H9 (cell line): Measurements from ENCODE around the gene COPS8. TPM values are rescaled to one million over a fixed set of nuclear protein-coding genes. Genes with fewer than 3 reads are reported as not detected.

Experiments used
- DNase-seq: peaks from one replicate; pipeline ENCODE4 v3.0.0-alpha.2; 2017
- H2AFZ ChIP-seq: one replicate; pipeline ENCODE4 v1.6.1; 2013; ENCODE audit warnings: mild to moderate bottlenecking, low read length, control low read depth, moderate library complexity
- H2AK5ac ChIP-seq: 2 replicates; pipeline ENCODE4 v1.6.1; 2013; ENCODE audit warnings: low read length, control low read depth, mixed read lengths; ENCODE audit not compliant: insufficient read length
- H2BK120ac ChIP-seq: one replicate; pipeline ENCODE4 v1.6.1; 2013; ENCODE audit warnings: low read depth, mild to moderate bottlenecking, low read length, control low read depth, inconsistent platforms; ENCODE audit not compliant: poor library complexity, severe bottlenecking
- H2BK12ac ChIP-seq: 2 replicates; pipeline ENCODE4 v1.6.1; 2013; ENCODE audit warnings: low read length, control low read depth, mixed read lengths, low read depth; ENCODE audit not compliant: insufficient read length
- H2BK15ac ChIP-seq: 2 replicates; pipeline ENCODE4 v1.6.1; 2013; ENCODE audit warnings: low read depth, low read length, control low read depth
- H2BK20ac ChIP-seq: one replicate; pipeline ENCODE4 v1.6.1; 2013; ENCODE audit warnings: low read depth, mild to moderate bottlenecking, low read length, control low read depth, inconsistent platforms; ENCODE audit not compliant: poor library complexity, severe bottlenecking
- H2BK5ac ChIP-seq: 2 replicates; pipeline ENCODE4 v1.6.1; 2013; ENCODE audit warnings: low read length, control low read depth, mixed read lengths; ENCODE audit not compliant: insufficient read length
- H3K14ac ChIP-seq: 2 replicates; pipeline ENCODE4 v1.6.1; 2013; ENCODE audit warnings: low read length, control low read depth; ENCODE audit not compliant: insufficient read depth
- H3K18ac ChIP-seq: 2 replicates; pipeline ENCODE4 v1.6.1; 2013; ENCODE audit warnings: low read depth, mild to moderate bottlenecking, mixed read lengths, low read length, control low read depth; ENCODE audit not compliant: insufficient read length
- H3K23ac ChIP-seq: 2 replicates; pipeline ENCODE4 v1.6.1; 2013; ENCODE audit warnings: low read length, control low read depth, mixed read lengths, low read depth; ENCODE audit not compliant: insufficient read length
- H3K23me2 ChIP-seq: 2 replicates; pipeline ENCODE4 v1.6.1; 2013; ENCODE audit warnings: low read depth, mild to moderate bottlenecking, mixed read lengths, low read length, control low read depth; ENCODE audit not compliant: insufficient read length, poor library complexity, severe bottlenecking
- H3K27ac ChIP-seq: 2 replicates; pipeline ENCODE4 v1.5.1; 2013; ENCODE audit warnings: low read length, control low read depth, mixed read lengths, low read depth; ENCODE audit not compliant: insufficient read length
- H3K27me3 ChIP-seq: 2 replicates; pipeline ENCODE4 v1.6.1; 2013; ENCODE audit warnings: low read length, control low read depth, inconsistent platforms; ENCODE audit not compliant: insufficient read depth
- H3K4ac ChIP-seq: 2 replicates; pipeline ENCODE4 v1.6.1; 2013; ENCODE audit warnings: low read depth, mild to moderate bottlenecking, control low read depth, inconsistent platforms, low read length, moderate library complexity
- H3K4me1 ChIP-seq: 2 replicates; pipeline ENCODE4 v1.6.1; 2013; ENCODE audit warnings: low read length, control low read depth, inconsistent platforms; ENCODE audit not compliant: insufficient read depth
- H3K4me2 ChIP-seq: 2 replicates; pipeline ENCODE4 v1.6.1; 2013; ENCODE audit warnings: low read length, control low read depth, mixed read lengths; ENCODE audit not compliant: insufficient read length, insufficient read depth
- H3K56ac ChIP-seq: 2 replicates; pipeline ENCODE4 v1.6.1; 2013; ENCODE audit warnings: low read depth, mild to moderate bottlenecking, mixed read lengths, low read length, control low read depth; ENCODE audit not compliant: insufficient read length
- H3K79me1 ChIP-seq: 2 replicates; pipeline ENCODE4 v1.6.1; 2013; ENCODE audit warnings: low read depth, mild to moderate bottlenecking, moderate library complexity, low read length, control low read depth, inconsistent platforms; ENCODE audit not compliant: insufficient read depth, poor library complexity, severe bottlenecking
- H3K79me2 ChIP-seq: 2 replicates; pipeline ENCODE4 v1.6.1; 2013; ENCODE audit warnings: low read length, control low read depth, inconsistent platforms; ENCODE audit not compliant: insufficient read depth
- H3K9ac ChIP-seq: 2 replicates; pipeline ENCODE4 v1.6.1; 2013; ENCODE audit warnings: low read length, control low read depth, mixed read lengths; ENCODE audit not compliant: insufficient read length; ENCODE audit errors: extremely low read depth
- H3K9me3 ChIP-seq: one replicate; pipeline ENCODE4 v1.6.1; 2013; ENCODE audit warnings: low read depth, low read length, inconsistent platforms; ENCODE audit not compliant: control insufficient read depth
- H3T11ph ChIP-seq: one replicate; pipeline ENCODE4 v1.6.1; 2013; ENCODE audit warnings: mild to moderate bottlenecking, low read length, control low read depth, inconsistent platforms
- H4K20me1 ChIP-seq: one replicate; pipeline ENCODE4 v1.6.1; 2013; ENCODE audit not compliant: control insufficient read depth, insufficient read length, insufficient read depth
- H4K5ac ChIP-seq: 2 replicates; pipeline ENCODE4 v1.6.1; 2013; ENCODE audit warnings: low read depth, mild to moderate bottlenecking, mixed read lengths, low read length, control low read depth; ENCODE audit not compliant: insufficient read length
- H4K8ac ChIP-seq: replicated peaks from 2 replicates; pipeline ENCODE4 v1.6.1; 2013; ENCODE audit warnings: low read length, control low read depth, mixed read lengths, low read depth; ENCODE audit not compliant: insufficient read length
- H4K91ac ChIP-seq: 2 replicates; pipeline ENCODE4 v1.6.1; 2013; ENCODE audit warnings: low read depth, mild to moderate bottlenecking, moderate library complexity, mixed read lengths, low read length, control low read depth; ENCODE audit not compliant: insufficient read length
- H3K27ac Mint-ChIP-seq, 3 experiments: 2 replicates in 2 of 3; 3 replicates in 1 of 3; pipeline ENCODE4 v1.8.0; 2020 to 2021; ENCODE audit warnings: mixed read lengths in 3 of 3, mild to moderate bottlenecking in 1 of 3, moderate library complexity in 1 of 3
- H3K27me3 Mint-ChIP-seq: 2 replicates; pipeline ENCODE4 v1.8.0; 2021; ENCODE audit warnings: low read depth, mild to moderate bottlenecking, moderate library complexity, mixed read lengths
- H3K36me3 Mint-ChIP-seq, 3 experiments: 2 replicates in 2 of 3; 3 replicates in 1 of 3; pipeline ENCODE4 v1.8.0; 2020 to 2021; ENCODE audit warnings: low read depth in 3 of 3, mixed read lengths in 3 of 3; ENCODE audit not compliant: insufficient read depth in 1 of 3
- H3K4me1 Mint-ChIP-seq, 2 experiments: 2 replicates each; pipeline ENCODE4 v1.8.0; 2020; ENCODE audit warnings: mixed read lengths in 2 of 2
- H3K4me3 Mint-ChIP-seq, 2 experiments: 2 replicates in 1 of 2; 3 replicates in 1 of 2; pipeline ENCODE4 v1.8.0; 2020 to 2021; ENCODE audit warnings: mild to moderate bottlenecking in 2 of 2, mixed read lengths in 2 of 2, moderate library complexity in 1 of 2
- H3K9me3 Mint-ChIP-seq, 2 experiments: 2 replicates in 1 of 2; 3 replicates in 1 of 2; pipeline ENCODE4 v1.8.0; 2020; ENCODE audit warnings: mild to moderate bottlenecking in 2 of 2, mixed read lengths in 2 of 2, moderate library complexity in 1 of 2
- CTCF ChIP-seq: fragments of 200-600 bp; sonication (generic); conservative IDR thresholded peaks from 3 replicates; pipeline ENCODE4 v1.8.0; 2021; ENCODE audit warnings: antibody characterized with exemption, mild to moderate bottlenecking
- WGBS: extraction: QIAGEN DNeasy Blood & Tissue Kit; methylation state at CpG from one replicate; pipeline ENCODE4 v1.1.7; 2013; ENCODE audit warnings: missing lambda C conversion rate, low lambda C conversion rate, mixed read lengths; ENCODE audit not compliant: insufficient read length; ENCODE audit errors: extremely low coverage; 5-methylcytosine and 5-hydroxymethylcytosine counted together
- total RNA-seq: library from RNA; stranded (reverse); gene quantifications from 2 replicates; pipeline ENCODE4 v1.2.1, GENCODE V29; 2021

The COPS8 gene
- total RNA-seq, 1 experiment from 2014 or later: 65.2 TPM

GRCh38 chr2:237057893-237058300 lies 27.8 kb upstream of the COPS8 start:
- Histone ChIP-seq H2BK12ac (no peak overlapping the region), H3K4me2 (no peak overlapping the region), H3K9ac (no peak overlapping the region), H3K4ac (no peak overlapping the region), H4K8ac (no peak overlapping the region), H2BK120ac (no peak overlapping the region), H2AFZ (no peak overlapping the region), H3K79me2 (no peaks in the 10 kb centered on the region), H4K20me1 (no peaks in the 10 kb centered on the region), H2BK20ac (no peak overlapping the region), H3K27ac (no peak overlapping the region), H3T11ph (no peak overlapping the region), H3K4me1 (no peaks in the 10 kb centered on the region; the same call in 1 of the 2 replicates), H3K23me2 (no peaks in the 10 kb centered on the region), H2AK5ac (no peak overlapping the region), H3K27me3 (no peaks in the 10 kb centered on the region), H3K23ac (no peak overlapping the region), H3K9me3 (no peaks in the 10 kb centered on the region), H2BK15ac (no peak overlapping the region), H3K14ac (no peak overlapping the region), H4K91ac (no peak overlapping the region), H3K79me1 (no peaks in the 10 kb centered on the region), H3K56ac (no peak overlapping the region), H2BK5ac (no peak overlapping the region), H4K5ac (no peak overlapping the region), H3K18ac (no peak overlapping the region)
- TF ChIP-seq CTCF: no peak
- Mint-ChIP-seq H3K36me3 (no peaks in the 10 kb centered on the region), H3K4me3 (no peak overlapping the region), H3K9me3 (no peaks in the 10 kb centered on the region), H3K27me3 (no peaks in the 10 kb centered on the region; the same call in 1 of the 2 replicates), H3K4me1 (peaks cover 16 to 28% of the 10 kb centered on the region in 2 experiments), H3K27ac (0 out of 7 replicates have a peak overlapping the region, but pooled peaks of 1 of the 3 experiments have one; percentile 44)
- DNase-seq: no peak
- WGBS: no CpG with 5 or more reads among the region's 5 CpGs
